Measurements from ENCODE around the gene SLC30A4. TPM values are rescaled to one million over a fixed set of nuclear protein-coding genes. Genes with fewer than 3 reads are reported as not detected.
"Not testable (repeated sequence)": the region's sequence is repeated elsewhere in the genome, so short reads cannot be mapped to it uniquely, and the experiment has no call there.

SLC30A4 gene
- total RNA-seq, 1 donor from 2014 or later, result 2.7 TPM

DNA sequence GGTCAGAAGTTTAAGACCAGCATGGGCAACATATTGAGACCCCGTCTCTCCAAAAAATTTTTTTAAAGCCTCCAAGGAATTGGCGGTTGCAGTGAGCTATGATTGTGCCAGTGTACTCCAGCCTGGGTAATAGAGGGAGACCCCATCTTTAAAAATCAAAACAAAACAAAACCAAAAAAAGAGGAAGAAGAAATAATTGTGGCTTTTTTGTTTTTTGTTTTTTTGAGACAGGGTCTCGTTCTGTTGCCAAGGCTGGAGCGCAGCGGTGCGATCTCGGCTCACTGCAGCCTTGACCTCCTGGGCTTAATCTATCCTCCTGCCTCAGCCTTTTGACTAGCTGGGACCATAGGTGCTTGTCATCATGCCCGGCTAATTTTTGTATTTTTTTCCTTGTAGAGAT, 4.5 kb upstream of the SLC30A4 start:
- Mint-ChIP-seq H3K27me3 (ENCODE audit: low read depth) (peaks cover 41% of the 10 kb centered on the region), H3K4me3 (no peak overlapping the region), H3K36me3 (ENCODE audit: low read depth) (no peaks in the 10 kb centered on the region), H3K27ac (ENCODE audit: unreplicated experiment) (no peak overlapping the region), H3K4me1 (peaks cover 6% of the 10 kb centered on the region), H3K9me3 (no peaks in the 10 kb centered on the region)
- TF ChIP-seq, protein P1, sequence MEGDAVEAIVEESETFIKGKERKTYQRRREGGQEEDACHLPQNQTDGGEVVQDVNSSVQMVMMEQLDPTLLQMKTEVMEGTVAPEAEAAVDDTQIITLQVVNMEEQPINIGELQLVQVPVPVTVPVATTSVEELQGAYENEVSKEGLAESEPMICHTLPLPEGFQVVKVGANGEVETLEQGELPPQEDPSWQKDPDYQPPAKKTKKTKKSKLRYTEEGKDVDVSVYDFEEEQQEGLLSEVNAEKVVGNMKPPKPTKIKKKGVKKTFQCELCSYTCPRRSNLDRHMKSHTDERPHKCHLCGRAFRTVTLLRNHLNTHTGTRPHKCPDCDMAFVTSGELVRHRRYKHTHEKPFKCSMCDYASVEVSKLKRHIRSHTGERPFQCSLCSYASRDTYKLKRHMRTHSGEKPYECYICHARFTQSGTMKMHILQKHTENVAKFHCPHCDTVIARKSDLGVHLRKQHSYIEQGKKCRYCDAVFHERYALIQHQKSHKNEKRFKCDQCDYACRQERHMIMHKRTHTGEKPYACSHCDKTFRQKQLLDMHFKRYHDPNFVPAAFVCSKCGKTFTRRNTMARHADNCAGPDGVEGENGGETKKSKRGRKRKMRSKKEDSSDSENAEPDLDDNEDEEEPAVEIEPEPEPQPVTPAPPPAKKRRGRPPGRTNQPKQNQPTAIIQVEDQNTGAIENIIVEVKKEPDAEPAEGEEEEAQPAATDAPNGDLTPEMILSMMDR (conservative IDR thresholded peaks at IDR 0.05), result no peak
- DNase-seq (ENCODE audit: low read depth, low spot score), result no peak

DNA sequence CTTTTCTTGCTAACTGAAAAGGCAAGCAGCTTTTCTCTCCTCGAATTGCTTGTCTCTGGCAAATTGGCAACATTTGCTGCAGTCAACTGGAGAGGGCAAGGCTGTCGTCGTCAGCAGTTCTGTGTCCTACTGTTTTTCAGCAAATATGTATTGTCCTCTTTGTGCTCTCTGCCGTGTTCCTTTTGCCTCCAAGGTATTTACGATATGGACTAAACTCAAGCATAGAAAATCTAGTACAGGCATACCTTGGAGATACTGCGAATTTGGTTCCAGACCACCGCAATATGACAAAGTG, 558 bp upstream of the SLC30A4 start:
- DNase-seq (ENCODE audit: low read depth, low spot score), result no peak
- no peaks in the 10 kb centered on the region for H3K36me3 Mint-ChIP-seq (ENCODE audit: low read depth)
- peaks cover 22% of the 10 kb centered on the region for H3K4me1 Mint-ChIP-seq
- TF ChIP-seq, protein P1 (conservative IDR thresholded peaks at IDR 0.05), result no peak
- no peaks in the 10 kb centered on the region for H3K9me3 Mint-ChIP-seq
- H3K4me3 Mint-ChIP-seq, result peak overlapping the region; percentile 89
- peaks cover 54% of the 10 kb centered on the region for H3K27me3 Mint-ChIP-seq (ENCODE audit: low read depth)
- H3K27ac Mint-ChIP-seq (ENCODE audit: unreplicated experiment), result peak overlapping the region; percentile 20

DNA sequence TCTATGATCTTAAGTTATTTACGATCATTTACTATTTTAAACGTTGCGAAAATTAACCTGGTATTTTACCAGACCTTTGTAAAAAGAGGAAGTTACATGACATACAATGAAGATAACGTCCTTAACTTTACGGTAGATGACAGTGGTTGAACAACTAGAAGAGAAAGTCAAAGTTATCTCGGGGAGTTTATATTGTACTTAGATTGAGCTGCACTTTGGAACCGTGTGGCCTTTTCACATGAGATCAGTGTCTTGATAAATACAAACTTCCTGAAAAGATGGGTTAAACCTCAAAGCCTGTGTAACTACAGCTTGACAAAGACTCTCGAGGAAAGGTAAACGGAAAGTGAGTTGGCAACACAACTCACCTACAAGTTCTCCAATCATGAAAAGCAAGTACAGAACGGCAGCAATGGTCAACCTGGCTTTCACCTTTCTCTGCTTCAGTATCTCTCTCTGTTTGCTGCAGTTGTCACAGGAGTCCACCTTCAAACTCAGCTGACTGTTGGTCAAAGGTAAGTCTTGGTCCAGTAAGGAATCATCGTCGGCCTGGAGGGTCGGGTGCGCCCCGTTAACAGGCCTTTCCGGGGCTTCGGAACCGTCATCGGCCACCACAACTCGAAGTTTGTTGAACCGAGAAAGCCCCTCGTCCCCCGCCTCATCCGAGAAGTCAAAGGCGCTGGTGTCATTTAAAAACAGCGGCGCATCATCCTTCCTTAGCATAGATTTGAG, 793 bp downstream of the SLC30A4 start:
- H3K36me3 Mint-ChIP-seq (ENCODE audit: low read depth), result no peaks in the 10 kb centered on the region
- DNase-seq (ENCODE audit: low read depth, low spot score), result no peak

DNA sequence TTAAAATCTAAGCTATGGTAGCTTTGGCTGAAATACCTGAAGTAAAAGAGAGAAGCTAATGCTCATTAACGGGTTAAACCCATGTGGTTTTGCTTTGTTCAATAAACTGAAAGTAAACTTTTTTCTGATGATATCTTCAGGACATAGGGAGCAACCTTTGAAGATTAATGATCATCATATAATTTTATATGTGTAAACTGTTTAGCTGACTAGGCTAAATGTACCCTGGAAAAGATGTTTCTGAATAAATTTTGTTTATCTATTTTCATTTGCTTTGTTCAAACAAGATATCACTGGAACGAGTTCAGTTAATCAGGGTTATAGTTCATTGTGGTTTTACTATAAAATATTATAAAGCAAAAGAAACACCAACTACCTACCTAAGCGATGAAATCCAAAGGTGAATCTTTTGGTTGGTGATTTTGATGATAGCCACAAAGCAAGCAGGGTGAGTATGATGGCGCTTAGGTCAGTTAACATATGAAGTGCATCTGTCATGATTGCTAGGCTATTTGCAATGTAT, 11.7 kb downstream of the SLC30A4 start:
- no peaks in the 10 kb centered on the region for H3K4me1 Mint-ChIP-seq
- H3K27me3 Mint-ChIP-seq (ENCODE audit: low read depth), result no peaks in the 10 kb centered on the region
- peaks cover 6% of the 10 kb centered on the region for H3K36me3 Mint-ChIP-seq (ENCODE audit: low read depth)
- TF ChIP-seq, protein P1 (conservative IDR thresholded peaks at IDR 0.05), result no peak
- no peak for DNase-seq (ENCODE audit: low read depth, low spot score)
- H3K4me3 Mint-ChIP-seq, result no peak overlapping the region
- no peak overlapping the region for H3K27ac Mint-ChIP-seq (ENCODE audit: unreplicated experiment)
- H3K9me3 Mint-ChIP-seq, result no peaks in the 10 kb centered on the region

More for the DNA sequence above, 793 bp downstream of the SLC30A4 start:
- H3K4me1 Mint-ChIP-seq, result peaks cover 22% of the 10 kb centered on the region
- peak overlapping the region; percentile 22 for H3K27ac Mint-ChIP-seq (ENCODE audit: unreplicated experiment)
- H3K4me3 Mint-ChIP-seq, result peak overlapping the region; percentile 87
- H3K27me3 Mint-ChIP-seq (ENCODE audit: low read depth), result peaks cover 50% of the 10 kb centered on the region
- TF ChIP-seq, protein P1 (conservative IDR thresholded peaks at IDR 0.05), result no peak
- no peaks in the 10 kb centered on the region for H3K9me3 Mint-ChIP-seq

DNA sequence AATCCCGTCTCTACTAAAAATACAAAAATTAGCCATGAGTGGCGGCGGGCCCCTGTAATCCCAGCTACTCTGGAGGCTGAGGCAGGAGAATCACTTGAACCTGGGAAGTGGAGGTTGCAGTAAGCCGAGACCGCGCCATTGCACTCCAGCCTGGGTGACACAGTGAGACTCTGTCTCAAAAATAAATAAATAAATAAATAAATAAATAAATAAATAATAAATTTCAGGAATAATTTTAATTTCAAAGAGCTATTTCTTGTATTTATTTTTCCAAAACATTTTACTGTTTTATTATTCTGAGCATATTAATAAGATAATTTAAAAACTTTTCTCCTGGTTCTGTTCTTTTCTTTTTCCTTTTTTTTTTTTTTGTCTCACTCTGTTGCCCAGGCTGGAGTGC, 15.4 kb downstream of the SLC30A4 start:
- H3K4me3 Mint-ChIP-seq; H3K36me3 Mint-ChIP-seq (ENCODE audit: low read depth); H3K27me3 Mint-ChIP-seq (ENCODE audit: low read depth); H3K27ac Mint-ChIP-seq (ENCODE audit: unreplicated experiment); H3K9me3 Mint-ChIP-seq; H3K4me1 Mint-ChIP-seq; DNase-seq (ENCODE audit: low read depth, low spot score): not testable (repeated sequence)

DNA sequence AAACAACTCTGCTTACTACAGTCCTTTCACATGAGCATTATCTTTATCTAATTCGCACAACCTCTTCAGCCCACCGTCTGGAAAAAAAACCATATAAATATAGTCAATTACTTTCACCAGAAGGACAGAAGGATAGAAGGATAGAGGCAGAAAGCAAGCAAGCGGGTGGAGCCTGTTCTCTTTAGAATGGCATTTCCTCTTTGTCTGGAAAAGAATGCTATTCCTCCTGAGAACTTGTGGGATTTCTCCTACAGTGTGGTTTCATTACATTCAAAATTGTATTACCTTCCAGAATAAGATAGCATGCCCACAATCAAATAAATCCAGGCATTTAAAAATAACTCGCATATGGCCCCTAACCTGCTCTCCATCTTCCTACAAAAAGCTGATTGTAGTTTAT, 23.1 kb downstream of the SLC30A4 start:
- Mint-ChIP-seq H3K27ac (ENCODE audit: unreplicated experiment) (no peak overlapping the region), H3K4me3 (no peak overlapping the region), H3K4me1 (no peaks in the 10 kb centered on the region), H3K9me3 (no peaks in the 10 kb centered on the region), H3K36me3 (ENCODE audit: low read depth) (no peaks in the 10 kb centered on the region), H3K27me3 (ENCODE audit: low read depth) (no peaks in the 10 kb centered on the region)
- TF ChIP-seq, protein P1 (conservative IDR thresholded peaks at IDR 0.05), result no peak
- no peak for DNase-seq (ENCODE audit: low read depth, low spot score)
